Skeletal muscle satellite cell (primary cell): Measurements from ENCODE around the gene SAMD4A.

Experiments
- H3K27me3 ChIP-seq: 2 replicates; pipeline ENCODE4 v1.7.0; 2013; ENCODE audit warnings: low read length; ENCODE audit not compliant: control insufficient read depth, insufficient read depth
- H3K36me3 ChIP-seq: 2 replicates; pipeline ENCODE4 v1.7.0; 2013; ENCODE audit warnings: mild to moderate bottlenecking, control low read depth, low read length; ENCODE audit not compliant: insufficient read depth
- H3K4me1 ChIP-seq: 2 replicates; pipeline ENCODE4 v1.7.0; 2013; ENCODE audit warnings: low read length; ENCODE audit not compliant: control insufficient read depth, insufficient read depth
- H3K4me2 ChIP-seq: 2 replicates; pipeline ENCODE4 v1.7.0; 2013; ENCODE audit warnings: mild to moderate bottlenecking, low read length
- H3K4me3 ChIP-seq: 2 replicates; pipeline ENCODE4 v1.7.0; 2013; ENCODE audit warnings: low read length
- H3K9ac ChIP-seq: 2 replicates; pipeline ENCODE4 v1.7.0; 2013; ENCODE audit warnings: mild to moderate bottlenecking, low read depth, low read length, moderate library complexity
- H3K9me3 ChIP-seq: replicated peaks from 2 replicates; pipeline ENCODE4 v1.7.0; 2013; ENCODE audit warnings: mild to moderate bottlenecking, control low read depth, low read length

Gene SAMD4A

GRCh38 chr14:54805445-54806322 is 238.8 kb downstream of the SAMD4A start:
- H3K9me3 ChIP-seq: no peaks in the 10 kb centered on the region
- peak overlapping the region; percentile 68 for H3K4me2 ChIP-seq
- H3K27me3 ChIP-seq: peaks cover 9% of the 10 kb centered on the region
- H3K4me1 ChIP-seq: peaks cover 4% of the 10 kb centered on the region
- H3K9ac ChIP-seq: no peak overlapping the region
- H3K36me3 ChIP-seq: no peaks in the 10 kb centered on the region
- peak overlapping the region; percentile 35 for H3K4me3 ChIP-seq

- Histone ChIP-seq H3K4me1 (peaks cover 4% of the 10 kb centered on the region), H3K4me2 (no peak overlapping the region), H3K36me3 (no peaks in the 10 kb centered on the region), H3K9ac (no peak overlapping the region), H3K4me3 (no peak overlapping the region), H3K27me3 (peaks cover 14% of the 10 kb centered on the region), H3K9me3 (no peaks in the 10 kb centered on the region)
These were observed 239.7 kb downstream of the SAMD4A start for GRCh38 chr14:54806616-54807015.

GRCh38 chr14:54807428-54807827 is 240.5 kb downstream of the SAMD4A start:
- Histone ChIP-seq H3K4me2 (no peak overlapping the region), H3K4me1 (peaks cover 4% of the 10 kb centered on the region), H3K9ac (no peak overlapping the region), H3K9me3 (no peaks in the 10 kb centered on the region), H3K36me3 (no peaks in the 10 kb centered on the region), H3K27me3 (peaks cover 17% of the 10 kb centered on the region), H3K4me3 (no peak overlapping the region)

- Histone ChIP-seq H3K4me1 (peaks cover 4% of the 10 kb centered on the region), H3K9ac (no peak overlapping the region), H3K27me3 (peaks cover 14% of the 10 kb centered on the region), H3K36me3 (no peaks in the 10 kb centered on the region), H3K4me3 (no peak overlapping the region), H3K9me3 (no peaks in the 10 kb centered on the region), H3K4me2 (no peak overlapping the region)
These were observed 241.0 kb downstream of the SAMD4A start for GRCh38 chr14:54807881-54808280.

- Histone ChIP-seq H3K4me3 (no peak overlapping the region), H3K9ac (no peak overlapping the region), H3K9me3 (no peaks in the 10 kb centered on the region), H3K27me3 (peaks cover 10% of the 10 kb centered on the region), H3K4me1 (peaks cover 4% of the 10 kb centered on the region), H3K36me3 (no peaks in the 10 kb centered on the region), H3K4me2 (no peak overlapping the region)
These were observed 241.6 kb downstream of the SAMD4A start for GRCh38 chr14:54808326-54809161.

GRCh38 chr14:54809767-54810166 is 242.8 kb downstream of the SAMD4A start:
- no peaks in the 10 kb centered on the region for H3K9me3 ChIP-seq
- H3K4me1 ChIP-seq: peaks cover 4% of the 10 kb centered on the region
- H3K4me3 ChIP-seq: no peak overlapping the region
- H3K4me2 ChIP-seq: no peak overlapping the region
- no peaks in the 10 kb centered on the region for H3K36me3 ChIP-seq
- peaks cover 10% of the 10 kb centered on the region for H3K27me3 ChIP-seq
- H3K9ac ChIP-seq: no peak overlapping the region

GRCh38 chr14:54812617-54813016 is 245.7 kb downstream of the SAMD4A start:
- H3K9ac ChIP-seq: no peak overlapping the region

GRCh38 chr14:54813081-54813480 is 246.2 kb downstream of the SAMD4A start:
- Histone ChIP-seq H3K27me3 (peaks cover 10% of the 10 kb centered on the region), H3K4me3 (no peak overlapping the region), H3K4me1 (no peaks in the 10 kb centered on the region), H3K4me2 (no peak overlapping the region), H3K36me3 (no peaks in the 10 kb centered on the region), H3K9me3 (no peaks in the 10 kb centered on the region), H3K9ac (no peak overlapping the region)

More at GRCh38 chr14:54812617-54813016, 245.7 kb downstream of the SAMD4A start:
- Histone ChIP-seq H3K4me1 (no peaks in the 10 kb centered on the region), H3K36me3 (no peaks in the 10 kb centered on the region), H3K27me3 (peaks cover 10% of the 10 kb centered on the region), H3K4me3 (no peak overlapping the region), H3K4me2 (no peak overlapping the region), H3K9me3 (no peaks in the 10 kb centered on the region)

- H3K4me1 ChIP-seq: peaks cover 7% of the 10 kb centered on the region
These were observed 247.1 kb downstream of the SAMD4A start for GRCh38 chr14:54814076-54814475.

GRCh38 chr14:54815016-54815415 is 248.1 kb downstream of the SAMD4A start:
- peaks cover 17% of the 10 kb centered on the region for H3K27me3 ChIP-seq
- peaks cover 7% of the 10 kb centered on the region for H3K4me1 ChIP-seq
- no peak overlapping the region for H3K4me3 ChIP-seq
- H3K9ac ChIP-seq: no peak overlapping the region
- no peaks in the 10 kb centered on the region for H3K36me3 ChIP-seq
- peak overlapping the region; percentile 39 for H3K4me2 ChIP-seq
- H3K9me3 ChIP-seq: no peaks in the 10 kb centered on the region

More at GRCh38 chr14:54814076-54814475, 247.1 kb downstream of the SAMD4A start:
- Histone ChIP-seq H3K9ac (no peak overlapping the region), H3K27me3 (peaks cover 10% of the 10 kb centered on the region), H3K4me2 (no peak overlapping the region), H3K4me3 (no peak overlapping the region), H3K36me3 (no peaks in the 10 kb centered on the region), H3K9me3 (no peaks in the 10 kb centered on the region)

GRCh38 chr14:54815515-54815914 is 248.6 kb downstream of the SAMD4A start:
- H3K4me2 ChIP-seq: no peak overlapping the region
- no peaks in the 10 kb centered on the region for H3K9me3 ChIP-seq
- no peak overlapping the region for H3K9ac ChIP-seq
- peaks cover 17% of the 10 kb centered on the region for H3K27me3 ChIP-seq
- no peaks in the 10 kb centered on the region for H3K36me3 ChIP-seq
- no peak overlapping the region for H3K4me3 ChIP-seq
- peaks cover 7% of the 10 kb centered on the region for H3K4me1 ChIP-seq
